Neuronal stem cell (in vitro differentiated cells): ENCODE results near the gene SMAD3.

Source experiments
- DNase-seq: peaks from one replicate; pipeline ENCODE4 v3.0.0-alpha.2; 2013; ENCODE audit warnings: low spot score
- H2AFZ ChIP-seq: one replicate; pipeline ENCODE4 v1.6.1; 2013; ENCODE audit warnings: mild to moderate bottlenecking, low read length, inconsistent platforms
- H2AK5ac ChIP-seq: 2 replicates; pipeline ENCODE4 v1.6.1; 2013; ENCODE audit warnings: low read depth, mild to moderate bottlenecking, inconsistent platforms, low read length, moderate library complexity, mixed read lengths
- H2BK120ac ChIP-seq: 2 replicates; pipeline ENCODE4 v1.6.1; 2013; ENCODE audit warnings: low read depth, mild to moderate bottlenecking, inconsistent platforms, low read length, moderate library complexity, mixed read lengths
- H2BK12ac ChIP-seq: one replicate; pipeline ENCODE4 v1.6.1; 2013; ENCODE audit warnings: low read length, inconsistent platforms
- H2BK15ac ChIP-seq: 2 replicates; pipeline ENCODE4 v1.6.1; 2013; ENCODE audit warnings: mild to moderate bottlenecking, low read length, inconsistent platforms, mixed read lengths
- H2BK5ac ChIP-seq: one replicate; pipeline ENCODE4 v1.6.1; 2013; ENCODE audit warnings: inconsistent platforms, mild to moderate bottlenecking, low read length, moderate library complexity
- H3K14ac ChIP-seq: one replicate; pipeline ENCODE4 v1.6.1; 2013; ENCODE audit warnings: low read length, inconsistent platforms
- H3K18ac ChIP-seq: 2 replicates; pipeline ENCODE4 v1.6.1; 2013; ENCODE audit warnings: low read length, inconsistent platforms
- H3K23ac ChIP-seq: 2 replicates; pipeline ENCODE4 v1.6.1; 2013; ENCODE audit warnings: low read depth, mild to moderate bottlenecking, mixed read lengths, low read length, inconsistent platforms; ENCODE audit not compliant: poor library complexity
- H3K27ac ChIP-seq: replicated peaks from 3 replicates; pipeline ENCODE4 v1.5.1; 2013; ENCODE audit warnings: low read length, inconsistent platforms
- H3K27me3 ChIP-seq, 3 experiments: 2 replicates each; pipeline ENCODE4 v1.6.1; 2013; ENCODE audit warnings: low read length in 3 of 3, mild to moderate bottlenecking in 2 of 3, inconsistent platforms in 1 of 3, low read depth in 1 of 3, mixed read lengths in 1 of 3, moderate library complexity in 1 of 3; ENCODE audit not compliant: control insufficient read depth in 3 of 3, insufficient read depth in 3 of 3
- H3K36me3 ChIP-seq, 2 donors: replicated peaks in 1 of 2; 2 replicates each; pipeline ENCODE4 v1.6.1; 2013; ENCODE audit warnings: low read length in 2 of 2; ENCODE audit not compliant: control insufficient read depth in 2 of 2, insufficient read depth in 2 of 2
- H3K4ac ChIP-seq: 2 replicates; pipeline ENCODE4 v1.6.1; 2013; ENCODE audit warnings: inconsistent platforms, mild to moderate bottlenecking, low read length, moderate library complexity
- H3K4me1 ChIP-seq, 2 donors: 1 replicate in 1 of 2; 2 replicates in 1 of 2; pipeline ENCODE4 v1.6.1; 2013; ENCODE audit warnings: low read length in 2 of 2, low read depth in 1 of 2; ENCODE audit not compliant: control insufficient read depth in 2 of 2, insufficient read depth in 1 of 2
- H3K4me2 ChIP-seq: one replicate; pipeline ENCODE4 v1.6.1; 2013; ENCODE audit warnings: mild to moderate bottlenecking, low read length, inconsistent platforms; ENCODE audit not compliant: insufficient read depth, poor library complexity, severe bottlenecking
- H3K4me3 ChIP-seq, 2 donors: 2 replicates each; pipeline ENCODE4 v1.5.1; 2013; ENCODE audit warnings: low read length in 2 of 2, mild to moderate bottlenecking in 2 of 2, inconsistent platforms in 1 of 2, moderate library complexity in 1 of 2
- H3K79me1 ChIP-seq: one replicate; pipeline ENCODE4 v1.6.1; 2013; ENCODE audit warnings: low read depth, mild to moderate bottlenecking, inconsistent platforms, low read length, moderate library complexity
- H3K9ac ChIP-seq: one replicate; pipeline ENCODE4 v1.6.1; 2013; ENCODE audit warnings: mild to moderate bottlenecking, low read depth, low read length, inconsistent platforms; ENCODE audit not compliant: poor library complexity
- H3K9me3 ChIP-seq, 2 donors: replicated peaks in 1 of 2; 2 replicates each; pipeline versions ENCODE3 to v1.6.1; 2013; ENCODE audit warnings: low read length in 2 of 2, mild to moderate bottlenecking in 2 of 2, inconsistent platforms in 1 of 2, low read depth in 1 of 2, mixed read lengths in 1 of 2, moderate library complexity in 1 of 2; ENCODE audit not compliant: control insufficient read depth in 2 of 2, insufficient read depth in 1 of 2
- H4K8ac ChIP-seq: one replicate; pipeline ENCODE4 v1.6.1; 2013; ENCODE audit warnings: low read depth, mild to moderate bottlenecking, inconsistent platforms, low read length, moderate library complexity
- H4K91ac ChIP-seq: one replicate; pipeline ENCODE4 v1.6.1; 2013; ENCODE audit warnings: low read length, low read depth, mild to moderate bottlenecking, inconsistent platforms; ENCODE audit not compliant: poor library complexity
- WGBS, 2 donors: extraction: QIAGEN DNeasy Blood & Tissue Kit; methylation state at CpG; one replicate each; pipeline ENCODE4 v1.1.7; 2013; ENCODE audit warnings: missing lambda C conversion rate in 2 of 2, mixed read lengths in 1 of 2; ENCODE audit not compliant: insufficient read length in 2 of 2, insufficient replicate concordance in 1 of 2; ENCODE audit errors: extremely low coverage in 2 of 2; 5-methylcytosine and 5-hydroxymethylcytosine counted together

Gene SMAD3

GRCh38 chr15:67185621-67186225, 120.3 kb downstream of the SMAD3 start:
- no peak overlapping the region for H4K8ac ChIP-seq
- H3K36me3 ChIP-seq, result peaks cover 34 to 95% of the 10 kb centered on the region in 2 donors
- no CpG with 5 or more reads among the region's 9 CpGs for WGBS, 2 donors
- no peak overlapping the region for H3K9ac ChIP-seq
- no peak for DNase-seq
- no peak overlapping the region for H3K23ac ChIP-seq
- H3K14ac ChIP-seq, result no peak overlapping the region
- H2BK15ac ChIP-seq, result no peak overlapping the region
- H2BK12ac ChIP-seq, result no peak overlapping the region
- no peak overlapping the region for H2AFZ ChIP-seq
- H3K4me3 ChIP-seq, result no peak overlapping the region
- no peak overlapping the region for H3K18ac ChIP-seq
- H3K27me3 ChIP-seq, result no peaks in the 10 kb centered on the region
- no peaks in the 10 kb centered on the region for H3K9me3 ChIP-seq
- no peak overlapping the region for H3K27ac ChIP-seq
- H3K4me1 ChIP-seq, result no peaks in the 10 kb centered on the region
- H3K4me2 ChIP-seq, result no peak overlapping the region
- no peak overlapping the region for H4K91ac ChIP-seq
- no peak overlapping the region for H3K4ac ChIP-seq
- no peak overlapping the region for H2BK120ac ChIP-seq
- no peak overlapping the region for H2BK5ac ChIP-seq
- H3K79me1 ChIP-seq, result no peaks in the 10 kb centered on the region
- H2AK5ac ChIP-seq, result no peak overlapping the region

- Histone ChIP-seq H3K9ac (no peak overlapping the region), H4K91ac (no peak overlapping the region), H3K23ac (no peak overlapping the region), H2BK120ac (no peak overlapping the region), H4K8ac (no peak overlapping the region), H3K14ac (no peak overlapping the region), H3K4me2 (no peak overlapping the region), H3K4ac (no peak overlapping the region), H3K27me3 (no peaks in the 10 kb centered on the region), H3K4me3 (no peak overlapping the region), H3K36me3 (peaks cover 34 to 95% of the 10 kb centered on the region in 2 donors), H3K18ac (no peak overlapping the region), H3K79me1 (no peaks in the 10 kb centered on the region), H2BK15ac (no peak overlapping the region), H2AFZ (no peak overlapping the region), H2AK5ac (no peak overlapping the region), H3K27ac (no peak overlapping the region), H2BK12ac (no peak overlapping the region), H3K9me3 (no peaks in the 10 kb centered on the region), H2BK5ac (no peak overlapping the region), H3K4me1 (no peaks in the 10 kb centered on the region)
- WGBS, 2 donors, result no CpG with 5 or more reads among the region's 6 CpGs
- DNase-seq, result no peak
These were observed 120.8 kb downstream of the SMAD3 start for GRCh38 chr15:67186226-67186649.

- Histone ChIP-seq H2BK15ac (no peak overlapping the region), H3K9me3 (no peaks in the 10 kb centered on the region), H4K8ac (no peak overlapping the region), H3K18ac (peak overlapping the region; percentile 45), H3K23ac (no peak overlapping the region), H3K36me3 (peaks cover 33 to 96% of the 10 kb centered on the region in 2 donors), H2AFZ (no peak overlapping the region), H2BK5ac (no peak overlapping the region), H3K4me2 (no peak overlapping the region), H3K27ac (no peak overlapping the region), H2BK12ac (no peak overlapping the region), H3K14ac (no peak overlapping the region), H3K4me1 (no peaks in the 10 kb centered on the region), H3K4ac (no peak overlapping the region), H4K91ac (no peak overlapping the region), H3K79me1 (no peaks in the 10 kb centered on the region), H3K4me3 (peak overlapping the region in 1 of 2 donors; percentile 30), H3K27me3 (no peaks in the 10 kb centered on the region), H2AK5ac (no peak overlapping the region), H3K9ac (no peak overlapping the region), H2BK120ac (no peak overlapping the region)
- no CpG with 5 or more reads among the region's 4 CpGs for WGBS, 2 donors
- no peak for DNase-seq
These were observed 121.3 kb downstream of the SMAD3 start for GRCh38 chr15:67186688-67187087.

GRCh38 chr15:67187351-67187854, 122.0 kb downstream of the SMAD3 start:
- H2BK12ac ChIP-seq, result no peak overlapping the region
- H3K79me1 ChIP-seq, result no peaks in the 10 kb centered on the region
- H3K4ac ChIP-seq, result no peak overlapping the region
- H3K23ac ChIP-seq, result no peak overlapping the region
- no peak overlapping the region for H3K18ac ChIP-seq
- H3K9me3 ChIP-seq, result no peaks in the 10 kb centered on the region
- no peak overlapping the region for H2AK5ac ChIP-seq
- H4K91ac ChIP-seq, result no peak overlapping the region
- peak overlapping the region; percentile 84 for H4K8ac ChIP-seq
- DNase-seq, result no peak
- no CpG with 5 or more reads among the region's 12 CpGs for WGBS, 2 donors
- peaks cover 33 to 97% of the 10 kb centered on the region in 2 donors for H3K36me3 ChIP-seq
- no peaks in the 10 kb centered on the region for H3K4me1 ChIP-seq
- no peaks in the 10 kb centered on the region for H3K27me3 ChIP-seq
- no peak overlapping the region for H3K4me2 ChIP-seq
- H3K14ac ChIP-seq, result no peak overlapping the region
- H3K9ac ChIP-seq, result no peak overlapping the region
- no peak overlapping the region for H3K27ac ChIP-seq
- H2BK15ac ChIP-seq, result no peak overlapping the region
- peak overlapping the region in 1 of 2 donors; percentile 30 for H3K4me3 ChIP-seq
- H2AFZ ChIP-seq, result no peak overlapping the region
- H2BK5ac ChIP-seq, result no peak overlapping the region
- no peak overlapping the region for H2BK120ac ChIP-seq
